A673 (cell line): ENCODE results near the gene ACTL7B.

ENCODE experiments used
- EZH2 ChIP-seq: fragments of 200-600 bp; sonication (generic); IDR thresholded peaks from 2 replicates; pipeline ENCODE4 v1.6.1; 2017; ENCODE audit warnings: borderline replicate concordance, low read depth, mild to moderate bottlenecking, mixed read lengths, antibody characterized with exemption, low read length; ENCODE audit not compliant: poor library complexity, severe bottlenecking
- TF ChIP-seq, protein P1 (sequence below): fragments of 300-800, 200-600 bp; sonication (generic); conservative IDR thresholded peaks from 2 replicates; pipeline ENCODE4 v1.5.1; 2017; ENCODE audit warnings: low read depth, mild to moderate bottlenecking, antibody characterized with exemption, low read length, moderate library complexity, mixed read lengths

DNA sequence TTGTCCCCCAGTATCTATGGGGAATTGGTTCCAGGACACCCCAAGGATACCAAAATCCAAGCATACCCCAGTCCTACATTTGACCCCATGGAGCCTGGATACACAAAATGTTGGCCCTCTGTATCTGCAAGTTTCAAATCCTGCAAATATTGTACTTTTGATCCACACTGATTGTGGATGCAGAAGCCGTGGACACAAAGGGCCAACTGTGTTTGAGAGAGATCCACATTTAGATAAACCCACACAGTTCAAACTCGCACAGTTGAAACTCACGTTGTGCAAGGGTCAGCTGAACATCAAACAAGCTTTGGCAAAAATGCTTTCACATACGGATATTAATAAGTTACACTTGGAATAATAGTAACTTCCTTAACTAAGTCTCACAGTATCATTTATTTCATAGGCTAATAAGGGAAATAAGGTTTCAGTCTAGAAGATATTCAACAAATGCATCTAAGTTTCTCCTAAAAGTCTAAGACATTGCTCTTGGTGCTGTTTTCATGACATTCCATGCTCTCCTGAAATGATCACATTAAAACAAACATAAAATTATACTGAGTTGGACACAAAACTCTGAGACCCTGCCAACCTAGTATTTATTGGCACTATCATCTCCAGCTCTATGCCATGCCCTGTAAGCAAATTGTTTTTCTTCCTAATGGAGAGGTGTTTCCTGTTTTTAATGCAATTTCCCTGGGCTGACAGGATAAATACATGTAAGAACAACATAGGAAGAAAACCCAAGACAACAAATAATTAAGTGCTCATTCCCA, 38.6 kb upstream of the ACTL7B start:
- TF ChIP-seq, protein P1, sequence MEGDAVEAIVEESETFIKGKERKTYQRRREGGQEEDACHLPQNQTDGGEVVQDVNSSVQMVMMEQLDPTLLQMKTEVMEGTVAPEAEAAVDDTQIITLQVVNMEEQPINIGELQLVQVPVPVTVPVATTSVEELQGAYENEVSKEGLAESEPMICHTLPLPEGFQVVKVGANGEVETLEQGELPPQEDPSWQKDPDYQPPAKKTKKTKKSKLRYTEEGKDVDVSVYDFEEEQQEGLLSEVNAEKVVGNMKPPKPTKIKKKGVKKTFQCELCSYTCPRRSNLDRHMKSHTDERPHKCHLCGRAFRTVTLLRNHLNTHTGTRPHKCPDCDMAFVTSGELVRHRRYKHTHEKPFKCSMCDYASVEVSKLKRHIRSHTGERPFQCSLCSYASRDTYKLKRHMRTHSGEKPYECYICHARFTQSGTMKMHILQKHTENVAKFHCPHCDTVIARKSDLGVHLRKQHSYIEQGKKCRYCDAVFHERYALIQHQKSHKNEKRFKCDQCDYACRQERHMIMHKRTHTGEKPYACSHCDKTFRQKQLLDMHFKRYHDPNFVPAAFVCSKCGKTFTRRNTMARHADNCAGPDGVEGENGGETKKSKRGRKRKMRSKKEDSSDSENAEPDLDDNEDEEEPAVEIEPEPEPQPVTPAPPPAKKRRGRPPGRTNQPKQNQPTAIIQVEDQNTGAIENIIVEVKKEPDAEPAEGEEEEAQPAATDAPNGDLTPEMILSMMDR = no peak
- TF ChIP-seq EZH2 = no peak
